HCT116 (cell line): Measurements from ENCODE around the gene BORCS8.

Experiments
- CEBPB ChIP-seq: IDR thresholded peaks from 2 replicates; pipeline ENCODE4 v1.6.1; 2012; ENCODE audit warnings: low read depth
- EGR1 ChIP-seq: IDR thresholded peaks from 2 replicates; pipeline ENCODE4 v1.6.1; 2012; ENCODE audit warnings: low read depth
- JUND ChIP-seq: IDR thresholded peaks from 2 replicates; pipeline ENCODE4 v1.6.1; 2012
- POLR2A ChIP-seq: IDR thresholded peaks from 2 replicates; pipeline ENCODE4 v1.7.0; 2011; ENCODE audit warnings: borderline replicate concordance; ENCODE audit not compliant: insufficient read depth, insufficient read length; ENCODE audit errors: extremely low read depth
- POLR2AphosphoS5 ChIP-seq: IDR thresholded peaks from 2 replicates; pipeline ENCODE4 v1.6.1; 2011; ENCODE audit warnings: mild to moderate bottlenecking, low read depth, low read length, moderate library complexity
- SP1 ChIP-seq: IDR thresholded peaks from 2 replicates; pipeline ENCODE4 v1.6.1; 2012; ENCODE audit warnings: low read depth
- ZNF274 ChIP-seq: fragments of 200-500 bp; sonication (Bioruptor generic); IDR thresholded peaks from 2 replicates; pipeline ENCODE4 v1.6.1; 2014; ENCODE audit warnings: mild to moderate bottlenecking, low read depth, low read length, inconsistent platforms
- TF ChIP-seq, protein P1 (sequence below), 3 experiments: fragments of 200-600 bp in 1 of 3; sonication (generic) in 1 of 3; IDR thresholded peaks in 2 of 3; conservative IDR thresholded peaks in 1 of 3; 2 replicates each; pipeline ENCODE4 v1.5.1; 2012 to 2017; ENCODE audit warnings: low read depth in 2 of 3, low read length in 2 of 3, antibody characterized with exemption in 1 of 3, borderline replicate concordance in 1 of 3, control low read depth in 1 of 3, mild to moderate bottlenecking in 1 of 3, mixed read lengths in 1 of 3, mixed run types in 1 of 3, moderate library complexity in 1 of 3; ENCODE audit not compliant: insufficient read depth in 1 of 3
- TF ChIP-seq, protein P2 (sequence below): IDR thresholded peaks from 2 replicates; pipeline ENCODE4 v1.6.1; 2011; ENCODE audit warnings: mild to moderate bottlenecking, low read length, moderate library complexity; ENCODE audit not compliant: insufficient replicate concordance; ENCODE audit errors: extremely low read depth
- TF ChIP-seq, protein P3 (sequence below): IDR thresholded peaks from 2 replicates; pipeline ENCODE4 v1.6.1; 2012

DNA sequence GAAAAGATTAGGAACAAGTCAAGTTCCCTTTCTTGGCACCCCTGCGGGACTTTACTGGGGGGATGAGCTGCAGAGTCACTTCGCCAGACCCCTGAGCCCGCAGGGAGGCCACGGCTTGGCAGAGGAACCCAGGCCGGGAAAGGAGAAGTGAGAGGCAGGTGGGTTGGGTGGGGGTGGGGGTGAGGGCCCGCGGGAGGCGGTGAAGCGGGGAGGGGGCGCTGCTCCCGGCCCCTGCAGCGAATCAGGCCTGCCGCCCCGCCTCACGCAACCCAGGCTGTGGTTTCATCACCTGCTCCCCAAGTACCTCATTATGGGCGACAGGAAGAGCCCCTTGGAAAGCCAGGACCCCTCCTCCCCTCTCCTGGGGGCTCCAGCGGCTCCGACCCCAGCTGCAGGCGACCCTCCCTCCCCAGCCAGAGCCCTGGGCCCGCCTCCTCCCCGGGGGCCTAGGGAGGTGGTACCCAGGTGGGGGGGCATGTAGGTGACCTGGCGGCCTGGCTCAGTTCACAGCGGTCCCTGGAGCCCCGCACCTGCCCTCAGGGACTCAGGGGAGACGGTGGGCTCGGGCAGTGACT is 31.4 kb downstream of the BORCS8 start:
- TF ChIP-seq, protein P1, sequence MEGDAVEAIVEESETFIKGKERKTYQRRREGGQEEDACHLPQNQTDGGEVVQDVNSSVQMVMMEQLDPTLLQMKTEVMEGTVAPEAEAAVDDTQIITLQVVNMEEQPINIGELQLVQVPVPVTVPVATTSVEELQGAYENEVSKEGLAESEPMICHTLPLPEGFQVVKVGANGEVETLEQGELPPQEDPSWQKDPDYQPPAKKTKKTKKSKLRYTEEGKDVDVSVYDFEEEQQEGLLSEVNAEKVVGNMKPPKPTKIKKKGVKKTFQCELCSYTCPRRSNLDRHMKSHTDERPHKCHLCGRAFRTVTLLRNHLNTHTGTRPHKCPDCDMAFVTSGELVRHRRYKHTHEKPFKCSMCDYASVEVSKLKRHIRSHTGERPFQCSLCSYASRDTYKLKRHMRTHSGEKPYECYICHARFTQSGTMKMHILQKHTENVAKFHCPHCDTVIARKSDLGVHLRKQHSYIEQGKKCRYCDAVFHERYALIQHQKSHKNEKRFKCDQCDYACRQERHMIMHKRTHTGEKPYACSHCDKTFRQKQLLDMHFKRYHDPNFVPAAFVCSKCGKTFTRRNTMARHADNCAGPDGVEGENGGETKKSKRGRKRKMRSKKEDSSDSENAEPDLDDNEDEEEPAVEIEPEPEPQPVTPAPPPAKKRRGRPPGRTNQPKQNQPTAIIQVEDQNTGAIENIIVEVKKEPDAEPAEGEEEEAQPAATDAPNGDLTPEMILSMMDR (IDR thresholded peaks at IDR 0.05 in 2 of 3, conservative IDR thresholded peaks at IDR 0.05 in 1 of 3; ENCODE audit: borderline replicate concordance in 1 of 3, insufficient read depth in 1 of 3, low read depth in 2 of 3, low read length in 2 of 3): no peak
- TF ChIP-seq JUND (no peak), POLR2A (no peak), ZNF274 (no peak), SP1 (no peak), EGR1 (no peak), POLR2AphosphoS5 (no peak), CEBPB (no peak)
- TF ChIP-seq, protein P2, sequence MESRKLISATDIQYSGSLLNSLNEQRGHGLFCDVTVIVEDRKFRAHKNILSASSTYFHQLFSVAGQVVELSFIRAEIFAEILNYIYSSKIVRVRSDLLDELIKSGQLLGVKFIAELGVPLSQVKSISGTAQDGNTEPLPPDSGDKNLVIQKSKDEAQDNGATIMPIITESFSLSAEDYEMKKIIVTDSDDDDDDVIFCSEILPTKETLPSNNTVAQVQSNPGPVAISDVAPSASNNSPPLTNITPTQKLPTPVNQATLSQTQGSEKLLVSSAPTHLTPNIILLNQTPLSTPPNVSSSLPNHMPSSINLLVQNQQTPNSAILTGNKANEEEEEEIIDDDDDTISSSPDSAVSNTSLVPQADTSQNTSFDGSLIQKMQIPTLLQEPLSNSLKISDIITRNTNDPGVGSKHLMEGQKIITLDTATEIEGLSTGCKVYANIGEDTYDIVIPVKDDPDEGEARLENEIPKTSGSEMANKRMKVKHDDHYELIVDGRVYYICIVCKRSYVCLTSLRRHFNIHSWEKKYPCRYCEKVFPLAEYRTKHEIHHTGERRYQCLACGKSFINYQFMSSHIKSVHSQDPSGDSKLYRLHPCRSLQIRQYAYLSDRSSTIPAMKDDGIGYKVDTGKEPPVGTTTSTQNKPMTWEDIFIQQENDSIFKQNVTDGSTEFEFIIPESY: no peak
- TF ChIP-seq, protein P3, sequence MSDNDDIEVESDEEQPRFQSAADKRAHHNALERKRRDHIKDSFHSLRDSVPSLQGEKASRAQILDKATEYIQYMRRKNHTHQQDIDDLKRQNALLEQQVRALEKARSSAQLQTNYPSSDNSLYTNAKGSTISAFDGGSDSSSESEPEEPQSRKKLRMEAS: no peak
